ENCODE measurements around the gene REXO2. TPM values are rescaled to one million over a fixed set of nuclear protein-coding genes. Genes with fewer than 3 reads are reported as not detected.

Gene REXO2
- 100 to 1,000 TPM in 2 of 4 donors, 10 to 100 TPM in 2; 29.3 to 177 (median 91.2) TPM for total RNA-seq

DNA sequence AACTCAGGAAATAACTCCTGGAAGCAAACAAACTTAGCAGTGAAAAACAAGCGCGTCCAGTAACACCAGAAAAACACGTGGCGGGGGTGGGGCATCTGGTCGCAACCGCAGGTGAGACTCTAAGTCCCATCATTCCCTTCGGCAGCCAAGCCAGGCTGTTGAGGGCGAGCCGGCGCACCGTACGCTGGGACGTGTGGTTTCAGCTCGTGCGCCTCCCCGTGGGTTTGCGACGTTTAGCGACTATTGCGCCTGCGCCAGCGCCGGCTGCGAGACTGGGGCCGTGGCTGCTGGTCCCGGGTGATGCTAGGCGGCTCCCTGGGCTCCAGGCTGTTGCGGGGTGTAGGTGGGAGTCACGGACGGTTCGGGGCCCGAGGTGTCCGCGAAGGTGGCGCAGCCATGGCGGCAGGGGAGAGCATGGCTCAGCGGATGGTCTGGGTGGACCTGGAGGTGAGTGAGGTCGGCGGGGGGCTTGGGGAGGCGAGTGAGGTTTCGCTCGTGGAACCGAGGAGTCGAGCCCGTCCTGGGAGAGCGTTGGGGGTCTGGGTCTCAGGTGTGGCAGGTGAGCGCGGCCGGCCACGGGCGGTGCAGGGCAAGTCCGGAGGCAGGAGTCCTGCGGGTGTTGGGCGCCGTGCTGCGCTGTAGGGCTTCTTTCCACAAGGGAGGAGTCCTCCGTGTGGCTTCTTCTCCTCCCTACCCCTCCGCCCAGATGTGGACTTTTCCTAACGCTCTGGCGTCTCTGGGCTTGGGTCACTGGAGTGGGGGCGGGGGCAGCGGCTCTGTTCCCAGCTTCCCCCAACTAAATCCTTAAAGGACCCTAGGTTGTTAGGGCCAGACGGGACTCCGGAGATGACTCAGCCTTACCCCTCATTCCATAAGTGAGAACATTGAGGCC lies at the start of gene REXO2:
Gene REXO2, plus strand, starts transcription at position 239 of the 892 bp plus-strand sequence. Its CDS starts 62 bp downstream, at position 301.
- Histone ChIP-seq H3K4me3 (peak within 1 kb of the TSS; percentile 93 to 95 (median 94)), H3K27me3 (no peaks in the 10 kb centered on the region), H3K36me3 (peaks cover 0 to under 1% of the 10 kb centered on the region in 2 donors), H3K4me1 (peaks cover 8 to 24% of the 10 kb centered on the region in 2 donors), H3K27ac (peak within 1 kb of the TSS; percentile 89 to 95 (median 90)), H3K9me3 (no peaks in the 10 kb centered on the region)
- intact Hi-C loops (cut with DNase I; ENCODE audit: low total_unique reads) (loop anchor here (1.0 to 5.0 kb wide), 4 partner anchors 39 to 157 kb away; partner anchors contain the start of genes C11orf71 and RBM7), in situ Hi-C loops (cut with MboI; ENCODE audit: low sequenced_read_pairs in 4 of 4) (loop anchor here in 1 of 4 donors (5.0 to 10.0 kb wide), 2 partner anchors 37 to 95 kb away; partner anchors contain the start of genes C11orf71 and RBM7)
- peak; percentile 86 to 89 for TF ChIP-seq POLR2A (IDR thresholded peaks at IDR 0.05)
- TF ChIP-seq, protein P1, sequence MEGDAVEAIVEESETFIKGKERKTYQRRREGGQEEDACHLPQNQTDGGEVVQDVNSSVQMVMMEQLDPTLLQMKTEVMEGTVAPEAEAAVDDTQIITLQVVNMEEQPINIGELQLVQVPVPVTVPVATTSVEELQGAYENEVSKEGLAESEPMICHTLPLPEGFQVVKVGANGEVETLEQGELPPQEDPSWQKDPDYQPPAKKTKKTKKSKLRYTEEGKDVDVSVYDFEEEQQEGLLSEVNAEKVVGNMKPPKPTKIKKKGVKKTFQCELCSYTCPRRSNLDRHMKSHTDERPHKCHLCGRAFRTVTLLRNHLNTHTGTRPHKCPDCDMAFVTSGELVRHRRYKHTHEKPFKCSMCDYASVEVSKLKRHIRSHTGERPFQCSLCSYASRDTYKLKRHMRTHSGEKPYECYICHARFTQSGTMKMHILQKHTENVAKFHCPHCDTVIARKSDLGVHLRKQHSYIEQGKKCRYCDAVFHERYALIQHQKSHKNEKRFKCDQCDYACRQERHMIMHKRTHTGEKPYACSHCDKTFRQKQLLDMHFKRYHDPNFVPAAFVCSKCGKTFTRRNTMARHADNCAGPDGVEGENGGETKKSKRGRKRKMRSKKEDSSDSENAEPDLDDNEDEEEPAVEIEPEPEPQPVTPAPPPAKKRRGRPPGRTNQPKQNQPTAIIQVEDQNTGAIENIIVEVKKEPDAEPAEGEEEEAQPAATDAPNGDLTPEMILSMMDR (IDR thresholded peaks at IDR 0.05 in 4 of 5, conservative IDR thresholded peaks at IDR 0.05 in 1 of 5) = peak in 3 of 5 experiments; percentile 20 to 39 (median 37)
- DNase-seq = peak; percentile 95
- ATAC-seq = peak; percentile 95

DNA sequence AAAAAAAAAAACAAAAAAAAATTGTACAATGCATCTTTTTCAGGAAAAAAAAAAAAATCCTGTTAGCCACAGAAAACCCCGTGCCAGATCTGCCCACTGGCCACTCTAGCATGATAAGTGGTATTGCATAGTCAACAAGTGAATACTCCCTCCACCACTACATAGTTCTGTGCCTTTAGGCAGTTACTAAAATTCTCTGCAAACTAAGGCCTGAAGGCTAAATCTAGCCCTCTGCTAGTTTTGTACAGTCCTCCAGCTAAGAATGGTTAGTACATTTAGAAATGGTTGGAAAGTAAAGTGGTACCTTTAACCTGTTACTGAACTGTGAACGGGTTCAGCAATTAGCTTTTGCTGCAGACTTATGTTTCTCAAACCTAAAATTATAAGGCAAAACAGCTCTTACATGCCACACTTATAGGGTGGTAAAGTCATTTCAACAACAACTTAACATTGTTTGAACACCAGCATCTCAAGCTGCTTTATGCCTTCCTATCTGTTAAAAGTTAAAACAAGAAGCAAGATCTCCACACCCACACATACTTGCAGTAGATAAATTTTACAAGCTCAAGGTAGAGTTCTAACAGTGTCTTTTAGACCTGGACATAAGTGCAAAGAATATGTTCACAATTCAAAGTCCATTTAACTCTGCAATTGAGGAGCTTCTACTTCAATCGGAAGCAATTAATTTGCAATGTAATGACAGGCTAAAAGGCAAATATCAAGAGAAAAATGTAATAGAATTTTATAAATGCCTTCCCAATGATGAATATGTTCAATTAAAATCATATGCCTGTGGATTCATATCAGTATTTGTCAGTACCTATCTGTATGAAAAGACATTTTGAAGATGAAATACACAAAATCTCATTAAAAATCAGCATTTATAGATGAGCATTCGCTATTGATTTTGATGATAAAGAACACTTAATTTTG lies 46.3 kb upstream of the REXO2 start:
- in situ Hi-C loops (cut with MboI; ENCODE audit: low sequenced_read_pairs in 4 of 4) = no loop called here
- TF ChIP-seq, protein P1 (IDR thresholded peaks at IDR 0.05 in 4 of 5, conservative IDR thresholded peaks at IDR 0.05 in 1 of 5) = no peak
- no peak for TF ChIP-seq POLR2A (IDR thresholded peaks at IDR 0.05)
- Histone ChIP-seq H3K27me3 (peaks cover 0 to 2% (median 0%) of the 10 kb centered on the region in 3 donors), H3K4me3 (no peak overlapping the region), H3K36me3 (no peaks in the 10 kb centered on the region), H3K4me1 (no peaks in the 10 kb centered on the region), H3K9me3 (no peaks in the 10 kb centered on the region), H3K27ac (no peak overlapping the region)
- DNase-seq (no peak), ATAC-seq (no peak)
- intact Hi-C loops (cut with DNase I; ENCODE audit: low total_unique reads) = no loop called here

DNA sequence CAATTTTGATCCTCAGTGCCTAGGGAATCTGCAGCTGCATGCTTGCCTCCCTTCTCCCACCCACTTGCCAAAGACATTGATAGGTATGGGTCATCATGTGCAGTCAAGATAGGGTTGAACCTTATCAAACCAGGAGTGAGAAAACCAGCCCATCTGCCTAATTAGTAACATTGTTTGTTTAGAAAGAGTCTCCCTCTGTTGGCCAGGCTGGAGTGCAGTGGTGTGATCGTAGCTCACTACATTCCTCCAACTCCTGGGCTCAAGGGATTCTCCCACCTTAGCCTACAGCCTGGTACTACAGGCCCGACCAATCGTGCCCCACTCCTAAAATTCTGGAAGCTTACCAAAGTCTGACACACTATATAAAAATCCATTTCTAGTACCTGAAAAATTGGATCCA lies 43.5 kb upstream of the REXO2 start:
- Histone ChIP-seq H3K4me3 (no peak overlapping the region), H3K27ac (no peak overlapping the region), H3K27me3 (peaks cover 0 to 1% (median 0%) of the 10 kb centered on the region in 3 donors), H3K9me3 (no peaks in the 10 kb centered on the region), H3K4me1 (peaks cover 12% of the 10 kb centered on the region in 2 donors), H3K36me3 (no peaks in the 10 kb centered on the region)
- TF ChIP-seq POLR2A (IDR thresholded peaks at IDR 0.05) = no peak
- TF ChIP-seq, protein P1 (IDR thresholded peaks at IDR 0.05 in 4 of 5, conservative IDR thresholded peaks at IDR 0.05 in 1 of 5) = no peak
- in situ Hi-C loops (cut with MboI; ENCODE audit: low sequenced_read_pairs in 4 of 4) = no loop called here
- ATAC-seq (no peak), DNase-seq (no peak)
- intact Hi-C loops (cut with DNase I; ENCODE audit: low total_unique reads) = loop anchor here (5.0 kb wide), 1 partner anchor 48 kb away; no protein-coding TSS in a partner anchor

DNA sequence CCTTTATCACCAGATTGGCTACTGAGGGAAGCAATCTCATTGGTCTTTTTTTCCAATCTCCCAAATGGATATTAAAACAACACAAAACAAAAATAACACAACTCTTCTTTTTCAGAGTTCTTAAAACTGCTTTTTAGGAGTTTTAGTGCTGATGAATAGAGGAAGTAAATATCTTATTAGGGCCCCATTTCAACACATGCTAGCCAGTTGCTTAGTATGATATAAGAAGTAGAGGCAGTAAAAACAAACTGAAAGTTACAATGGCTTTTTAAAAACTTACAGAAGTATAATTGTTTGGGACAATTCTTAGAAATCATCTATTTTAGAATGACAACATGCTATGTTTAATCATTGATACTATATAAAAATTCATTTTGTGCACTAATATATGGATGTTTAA lies 42.4 kb upstream of the REXO2 start:
- in situ Hi-C loops (cut with MboI; ENCODE audit: low sequenced_read_pairs in 4 of 4) = no loop called here
- ATAC-seq (no peak), DNase-seq (no peak)
- no peaks in the 10 kb centered on the region for H3K27me3 ChIP-seq
- H3K4me3 ChIP-seq = no peak overlapping the region
- H3K9me3 ChIP-seq = no peaks in the 10 kb centered on the region
- intact Hi-C loops (cut with DNase I; ENCODE audit: low total_unique reads) = loop anchor here (5.0 kb wide), 1 partner anchor 50 kb away; no protein-coding TSS in a partner anchor
- H3K27ac ChIP-seq = no peak overlapping the region
- peaks cover 18 to 20% of the 10 kb centered on the region in 2 donors for H3K4me1 ChIP-seq
- no peak for TF ChIP-seq POLR2A (IDR thresholded peaks at IDR 0.05)
- TF ChIP-seq, protein P1 (IDR thresholded peaks at IDR 0.05 in 4 of 5, conservative IDR thresholded peaks at IDR 0.05 in 1 of 5) = no peak
- no peaks in the 10 kb centered on the region for H3K36me3 ChIP-seq

Measured in gastrocnemius medialis (tissue), 4 donors.